H1 (cell line): ENCODE results near the gene DAB2IP.

Experiments
- GABPA ChIP-seq: IDR thresholded peaks from 2 replicates; pipeline ENCODE4 v1.6.1; 2011; ENCODE audit warnings: mild to moderate bottlenecking, low read length, moderate library complexity, borderline replicate concordance; ENCODE audit not compliant: insufficient read depth
- YY1 ChIP-seq: IDR thresholded peaks from 2 replicates; pipeline ENCODE4 v1.6.1; 2011; ENCODE audit warnings: low read depth, mild to moderate bottlenecking, low read length
- TF ChIP-seq, protein P1 (sequence below), 3 experiments: IDR thresholded peaks; 1 replicate in 2 of 3; 2 replicates in 1 of 3; pipeline versions ENCODE4 v1.5.1 to v1.6.1; 2011; ENCODE audit warnings: low read length in 3 of 3, mild to moderate bottlenecking in 3 of 3, inconsistent platforms in 2 of 3, low read depth in 1 of 3, moderate library complexity in 1 of 3; ENCODE audit not compliant: insufficient read depth in 1 of 3; ENCODE audit errors: control extremely low read depth in 1 of 3

DNA sequence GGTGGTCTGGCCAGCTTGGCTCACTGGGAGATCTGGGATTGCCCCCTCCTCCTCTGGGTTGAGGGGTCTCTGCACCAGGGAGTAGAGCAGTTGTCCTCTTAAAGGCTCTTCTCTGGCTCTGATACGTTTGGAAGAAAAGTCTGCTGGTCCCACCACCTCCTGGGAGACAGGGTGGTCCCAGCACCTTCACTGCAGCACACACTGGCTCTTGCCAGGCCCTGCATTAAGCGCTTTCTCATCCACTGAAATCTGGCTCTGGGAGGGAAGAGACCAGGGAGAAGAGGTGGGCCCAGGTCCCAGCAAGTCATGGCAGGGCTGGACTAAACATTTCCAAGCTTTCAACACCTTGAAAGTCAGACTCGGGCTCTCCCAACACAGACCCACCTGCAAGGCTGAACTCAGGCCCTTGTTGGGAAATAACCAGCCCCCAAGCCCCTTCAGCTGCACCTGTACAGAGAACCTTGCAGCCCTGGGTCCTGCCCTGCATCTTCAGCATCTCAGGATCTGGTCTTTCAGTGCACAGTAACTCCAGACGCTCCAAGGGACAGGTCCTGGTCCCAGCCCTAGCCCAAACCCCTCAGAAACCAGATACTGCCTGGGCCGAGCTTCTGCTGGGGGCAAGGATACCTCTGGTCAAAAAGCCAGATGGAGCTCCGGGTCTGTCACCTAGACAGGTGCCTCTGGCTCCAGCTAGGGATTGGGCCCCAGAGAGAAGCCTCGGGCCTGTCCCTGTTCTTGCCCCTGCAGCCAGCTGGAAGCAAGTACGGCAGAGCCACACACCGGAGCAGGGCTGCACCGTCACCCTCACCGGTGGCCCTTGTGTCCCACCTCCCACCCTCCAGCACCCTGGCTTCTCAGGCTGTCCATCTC is 134.5 kb downstream of the DAB2IP start:
- TF ChIP-seq GABPA = no peak
- TF ChIP-seq, protein P1, sequence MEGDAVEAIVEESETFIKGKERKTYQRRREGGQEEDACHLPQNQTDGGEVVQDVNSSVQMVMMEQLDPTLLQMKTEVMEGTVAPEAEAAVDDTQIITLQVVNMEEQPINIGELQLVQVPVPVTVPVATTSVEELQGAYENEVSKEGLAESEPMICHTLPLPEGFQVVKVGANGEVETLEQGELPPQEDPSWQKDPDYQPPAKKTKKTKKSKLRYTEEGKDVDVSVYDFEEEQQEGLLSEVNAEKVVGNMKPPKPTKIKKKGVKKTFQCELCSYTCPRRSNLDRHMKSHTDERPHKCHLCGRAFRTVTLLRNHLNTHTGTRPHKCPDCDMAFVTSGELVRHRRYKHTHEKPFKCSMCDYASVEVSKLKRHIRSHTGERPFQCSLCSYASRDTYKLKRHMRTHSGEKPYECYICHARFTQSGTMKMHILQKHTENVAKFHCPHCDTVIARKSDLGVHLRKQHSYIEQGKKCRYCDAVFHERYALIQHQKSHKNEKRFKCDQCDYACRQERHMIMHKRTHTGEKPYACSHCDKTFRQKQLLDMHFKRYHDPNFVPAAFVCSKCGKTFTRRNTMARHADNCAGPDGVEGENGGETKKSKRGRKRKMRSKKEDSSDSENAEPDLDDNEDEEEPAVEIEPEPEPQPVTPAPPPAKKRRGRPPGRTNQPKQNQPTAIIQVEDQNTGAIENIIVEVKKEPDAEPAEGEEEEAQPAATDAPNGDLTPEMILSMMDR (IDR thresholded peaks at IDR 0.05; ENCODE audit: control extremely low read depth in 1 of 3, insufficient read depth in 1 of 3, low read depth in 1 of 3, low read length in 3 of 3) = no peak
- TF ChIP-seq YY1 = no peak
